ENCODE data around the gene DCUN1D2.

Gene DCUN1D2

DNA sequence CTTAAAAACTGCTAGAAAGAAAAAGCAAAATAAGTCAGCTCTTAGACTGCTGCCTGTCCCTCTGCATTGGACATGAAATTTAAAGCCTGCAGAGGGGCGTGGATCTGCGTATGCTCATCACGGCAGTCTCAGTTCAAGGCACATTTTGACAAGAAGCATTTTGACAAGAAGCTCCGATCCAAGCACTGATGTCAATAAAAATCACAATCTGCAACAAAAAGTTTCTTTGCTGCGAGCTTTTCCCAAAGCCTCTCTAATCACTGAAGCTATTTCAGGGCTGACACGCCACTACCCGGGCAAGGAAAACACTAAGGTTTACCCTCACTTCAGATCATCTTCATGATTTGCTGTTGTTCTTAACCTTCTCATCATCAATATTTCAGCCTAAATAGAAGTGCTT, 7.4 kb downstream of the DCUN1D2 start:
- TF ChIP-seq CTCF (IDR thresholded peaks at IDR 0.05; ENCODE audit: poor library complexity, severe bottlenecking) = no peak
- DNase-seq (ENCODE audit: low spot score) = no peak
- no peak for ATAC-seq (ENCODE audit: low read depth)
- no peaks in the 10 kb centered on the region for H3K9me3 ChIP-seq (ENCODE audit: severe bottlenecking)
- no peaks in the 10 kb centered on the region for H3K4me1 ChIP-seq (ENCODE audit: insufficient read depth, poor library complexity, severe bottlenecking)
- H3K27me3 ChIP-seq (ENCODE audit: insufficient read depth, poor library complexity, severe bottlenecking) = no peaks in the 10 kb centered on the region
- H3K4me3 ChIP-seq (ENCODE audit: severe bottlenecking) = no peak overlapping the region
- H3K36me3 ChIP-seq (ENCODE audit: low read depth) = peaks cover 39% of the 10 kb centered on the region
- H3K27ac ChIP-seq (ENCODE audit: poor library complexity, severe bottlenecking) = no peak overlapping the region

GRCh38 chr13:113479179-113479578, 11.3 kb downstream of the DCUN1D2 start:
- no peak overlapping the region for H3K27ac ChIP-seq (ENCODE audit: poor library complexity, severe bottlenecking)
- no peaks in the 10 kb centered on the region for H3K9me3 ChIP-seq (ENCODE audit: severe bottlenecking)
- H3K4me1 ChIP-seq (ENCODE audit: insufficient read depth, poor library complexity, severe bottlenecking) = peaks cover 4% of the 10 kb centered on the region
- ATAC-seq (ENCODE audit: low read depth) (no peak), DNase-seq (ENCODE audit: low spot score) (no peak)
- peaks cover 52% of the 10 kb centered on the region for H3K36me3 ChIP-seq (ENCODE audit: low read depth)
- TF ChIP-seq CTCF (IDR thresholded peaks at IDR 0.05; ENCODE audit: poor library complexity, severe bottlenecking) = no peak
- no peaks in the 10 kb centered on the region for H3K27me3 ChIP-seq (ENCODE audit: insufficient read depth, poor library complexity, severe bottlenecking)
- no peak overlapping the region for H3K4me3 ChIP-seq (ENCODE audit: severe bottlenecking)

DNA sequence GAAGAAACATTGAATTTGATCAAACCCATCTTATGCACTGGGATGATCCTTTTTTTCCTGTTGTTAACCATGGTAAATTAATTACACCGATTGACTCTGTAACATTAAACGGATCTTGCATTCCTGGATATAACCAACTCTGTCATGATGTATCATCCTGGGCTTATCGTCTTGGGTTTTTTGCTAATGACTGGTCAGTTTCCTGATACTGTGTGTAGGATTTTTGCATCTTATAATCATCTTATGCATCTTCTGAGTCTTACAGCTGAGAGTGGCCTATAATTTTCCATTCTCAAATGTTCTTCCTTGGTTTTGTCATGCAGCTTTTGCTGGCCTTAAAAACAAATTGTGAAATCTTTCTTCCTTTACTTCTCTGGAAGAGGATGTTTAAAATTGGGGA, 12.8 kb downstream of the DCUN1D2 start:
- no peak for TF ChIP-seq CTCF (IDR thresholded peaks at IDR 0.05; ENCODE audit: poor library complexity, severe bottlenecking)
- H3K27ac ChIP-seq (ENCODE audit: poor library complexity, severe bottlenecking) = no peak overlapping the region
- H3K27me3 ChIP-seq (ENCODE audit: insufficient read depth, poor library complexity, severe bottlenecking) = no peaks in the 10 kb centered on the region
- DNase-seq (ENCODE audit: low spot score) (no peak), ATAC-seq (ENCODE audit: low read depth) (no peak)
- H3K36me3 ChIP-seq (ENCODE audit: low read depth) = peaks cover 62% of the 10 kb centered on the region
- H3K9me3 ChIP-seq (ENCODE audit: severe bottlenecking) = no peaks in the 10 kb centered on the region
- H3K4me3 ChIP-seq (ENCODE audit: severe bottlenecking) = no peak overlapping the region
- peaks cover 4% of the 10 kb centered on the region for H3K4me1 ChIP-seq (ENCODE audit: insufficient read depth, poor library complexity, severe bottlenecking)

DNA sequence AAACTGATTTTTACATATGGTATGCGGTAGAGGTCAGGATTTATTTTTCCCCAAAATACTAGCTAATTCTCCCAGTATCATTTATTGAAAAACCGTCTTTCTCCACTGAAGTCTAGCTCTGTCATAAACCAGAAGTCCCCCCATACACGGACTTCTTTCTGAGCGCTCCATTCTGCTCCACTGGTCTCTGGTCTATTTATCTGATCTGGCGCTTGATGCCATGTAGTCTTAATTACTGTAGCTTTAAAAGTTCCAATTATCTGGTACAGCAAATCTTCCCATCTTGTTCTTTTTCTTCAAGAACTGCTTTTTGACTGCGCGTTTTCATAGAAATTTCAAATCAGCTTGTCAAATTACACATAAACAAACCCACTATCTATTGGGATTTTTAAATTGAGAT, 13.7 kb downstream of the DCUN1D2 start:
- Histone ChIP-seq H3K36me3 (ENCODE audit: low read depth) (peaks cover 56% of the 10 kb centered on the region), H3K27ac (ENCODE audit: poor library complexity, severe bottlenecking) (no peak overlapping the region), H3K4me3 (ENCODE audit: severe bottlenecking) (no peak overlapping the region), H3K27me3 (ENCODE audit: insufficient read depth, poor library complexity, severe bottlenecking) (no peaks in the 10 kb centered on the region), H3K4me1 (ENCODE audit: insufficient read depth, poor library complexity, severe bottlenecking) (peaks cover 4% of the 10 kb centered on the region), H3K9me3 (ENCODE audit: severe bottlenecking) (no peaks in the 10 kb centered on the region)
- DNase-seq (ENCODE audit: low spot score) (no peak), ATAC-seq (ENCODE audit: low read depth) (no peak)
- no peak for TF ChIP-seq CTCF (IDR thresholded peaks at IDR 0.05; ENCODE audit: poor library complexity, severe bottlenecking)

GRCh38 chr13:113475911-113476310, 14.6 kb downstream of the DCUN1D2 start:
- peaks cover 4% of the 10 kb centered on the region for H3K4me1 ChIP-seq (ENCODE audit: insufficient read depth, poor library complexity, severe bottlenecking)
- no peak overlapping the region for H3K4me3 ChIP-seq (ENCODE audit: severe bottlenecking)
- H3K9me3 ChIP-seq (ENCODE audit: severe bottlenecking) = no peaks in the 10 kb centered on the region
- H3K27me3 ChIP-seq (ENCODE audit: insufficient read depth, poor library complexity, severe bottlenecking) = no peaks in the 10 kb centered on the region
- no peak overlapping the region for H3K27ac ChIP-seq (ENCODE audit: poor library complexity, severe bottlenecking)
- H3K36me3 ChIP-seq (ENCODE audit: low read depth) = peaks cover 56% of the 10 kb centered on the region
- no peak for ATAC-seq (ENCODE audit: low read depth)
- DNase-seq (ENCODE audit: low spot score) = no peak
- TF ChIP-seq CTCF (IDR thresholded peaks at IDR 0.05; ENCODE audit: poor library complexity, severe bottlenecking) = no peak
